Body of pancreas (tissue), 4 donors: ENCODE measurements around the gene ARHGAP44.

ENCODE experiments used
- POLR2A ChIP-seq, 3 donors: fragments of 450-650 bp; IDR thresholded peaks; one replicate each; pipeline ENCODE4 v1.6.1; 2016; ENCODE audit warnings: antibody characterized with exemption in 3 of 3, mild to moderate bottlenecking in 2 of 3
- TF ChIP-seq, protein P1 (sequence below), 7 experiments: fragments of 450-650 bp in 4 of 7; fragments of 200-600 bp in 3 of 7; sonication (generic) in 3 of 7; IDR thresholded peaks; one replicate each; pipeline ENCODE4 v1.5.1; 2016 to 2019; ENCODE audit warnings: antibody characterized with exemption in 7 of 7

DNA sequence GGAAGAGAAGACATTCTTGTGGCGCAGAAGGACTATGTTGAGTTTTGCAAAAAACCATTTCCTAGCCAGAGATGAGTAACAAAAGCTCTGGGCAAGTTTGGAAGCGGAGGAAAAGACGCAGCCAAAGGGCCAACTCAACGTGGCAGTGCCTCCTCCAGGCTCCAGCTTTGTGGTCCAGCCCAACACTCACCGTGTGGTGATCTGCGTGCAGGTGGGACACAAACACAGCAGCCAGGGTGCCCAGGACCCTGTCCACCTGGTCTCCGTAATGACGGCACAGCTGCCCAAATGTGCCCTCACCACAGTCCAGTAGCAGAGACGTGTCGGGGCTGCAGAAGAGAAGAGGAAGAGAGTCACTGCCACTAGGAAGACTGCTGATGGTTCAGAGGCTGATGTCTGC, 207.1 kb downstream of the ARHGAP44 start:
- no peak for TF ChIP-seq POLR2A (IDR thresholded peaks at IDR 0.05)
- TF ChIP-seq, protein P1, sequence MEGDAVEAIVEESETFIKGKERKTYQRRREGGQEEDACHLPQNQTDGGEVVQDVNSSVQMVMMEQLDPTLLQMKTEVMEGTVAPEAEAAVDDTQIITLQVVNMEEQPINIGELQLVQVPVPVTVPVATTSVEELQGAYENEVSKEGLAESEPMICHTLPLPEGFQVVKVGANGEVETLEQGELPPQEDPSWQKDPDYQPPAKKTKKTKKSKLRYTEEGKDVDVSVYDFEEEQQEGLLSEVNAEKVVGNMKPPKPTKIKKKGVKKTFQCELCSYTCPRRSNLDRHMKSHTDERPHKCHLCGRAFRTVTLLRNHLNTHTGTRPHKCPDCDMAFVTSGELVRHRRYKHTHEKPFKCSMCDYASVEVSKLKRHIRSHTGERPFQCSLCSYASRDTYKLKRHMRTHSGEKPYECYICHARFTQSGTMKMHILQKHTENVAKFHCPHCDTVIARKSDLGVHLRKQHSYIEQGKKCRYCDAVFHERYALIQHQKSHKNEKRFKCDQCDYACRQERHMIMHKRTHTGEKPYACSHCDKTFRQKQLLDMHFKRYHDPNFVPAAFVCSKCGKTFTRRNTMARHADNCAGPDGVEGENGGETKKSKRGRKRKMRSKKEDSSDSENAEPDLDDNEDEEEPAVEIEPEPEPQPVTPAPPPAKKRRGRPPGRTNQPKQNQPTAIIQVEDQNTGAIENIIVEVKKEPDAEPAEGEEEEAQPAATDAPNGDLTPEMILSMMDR (IDR thresholded peaks at IDR 0.05): no peak
